ENCODE measurements around the gene PPARGC1A. TPM values are rescaled to one million over a fixed set of nuclear protein-coding genes. Genes with fewer than 3 reads are reported as not detected.
A peak's percentile ranks its signal among the peaks of the same experiment; 100 is the strongest.

PPARGC1A gene
- total and polyA plus RNA-seq, 8 donors = 2.7 to 12.2 (median 8.1) TPM

DNA sequence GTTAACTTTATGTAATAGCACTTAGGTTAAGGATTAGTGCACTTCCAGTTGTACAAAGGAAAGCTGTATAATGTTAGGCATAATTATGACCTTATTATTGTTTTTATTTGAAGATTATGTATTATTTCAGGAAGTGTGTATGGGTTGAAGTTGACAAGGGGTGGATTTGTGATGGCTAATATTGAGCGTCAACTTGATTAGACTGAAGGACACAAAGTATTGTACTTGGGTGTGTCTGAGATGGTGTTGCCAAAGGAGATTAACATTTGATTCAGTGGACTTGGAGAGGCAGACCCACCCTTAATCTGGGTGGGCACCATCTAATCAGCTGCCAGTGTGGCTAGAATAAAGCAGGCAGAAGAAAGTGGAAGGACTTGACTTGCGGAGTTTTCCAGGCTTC, 127.3 kb downstream of the PPARGC1A start:
- H3K27me3 ChIP-seq = no peaks in the 10 kb centered on the region
- DNase-seq = no peak

DNA sequence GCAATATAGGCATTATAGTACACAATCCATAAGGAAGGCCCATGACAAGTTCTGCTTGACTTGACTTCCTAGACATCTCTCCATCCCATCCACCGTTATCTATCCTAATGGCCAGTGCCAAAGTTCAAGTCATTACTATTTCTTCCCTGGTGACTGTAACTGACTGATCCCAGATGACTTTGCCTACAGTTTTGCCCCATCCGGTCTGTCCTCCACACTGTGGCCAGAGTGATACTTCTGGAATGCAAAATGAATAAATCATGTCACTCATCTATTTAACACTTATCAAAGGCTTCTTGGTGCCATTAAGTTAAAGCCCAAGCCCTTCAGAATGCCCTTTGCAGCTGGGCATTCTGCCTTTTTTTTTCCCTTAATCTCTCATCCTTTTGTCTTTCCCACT, 130.8 kb downstream of the PPARGC1A start:
- intact Hi-C loops (cut with DNase I) = no loop called here
- TF ChIP-seq, protein P1, sequence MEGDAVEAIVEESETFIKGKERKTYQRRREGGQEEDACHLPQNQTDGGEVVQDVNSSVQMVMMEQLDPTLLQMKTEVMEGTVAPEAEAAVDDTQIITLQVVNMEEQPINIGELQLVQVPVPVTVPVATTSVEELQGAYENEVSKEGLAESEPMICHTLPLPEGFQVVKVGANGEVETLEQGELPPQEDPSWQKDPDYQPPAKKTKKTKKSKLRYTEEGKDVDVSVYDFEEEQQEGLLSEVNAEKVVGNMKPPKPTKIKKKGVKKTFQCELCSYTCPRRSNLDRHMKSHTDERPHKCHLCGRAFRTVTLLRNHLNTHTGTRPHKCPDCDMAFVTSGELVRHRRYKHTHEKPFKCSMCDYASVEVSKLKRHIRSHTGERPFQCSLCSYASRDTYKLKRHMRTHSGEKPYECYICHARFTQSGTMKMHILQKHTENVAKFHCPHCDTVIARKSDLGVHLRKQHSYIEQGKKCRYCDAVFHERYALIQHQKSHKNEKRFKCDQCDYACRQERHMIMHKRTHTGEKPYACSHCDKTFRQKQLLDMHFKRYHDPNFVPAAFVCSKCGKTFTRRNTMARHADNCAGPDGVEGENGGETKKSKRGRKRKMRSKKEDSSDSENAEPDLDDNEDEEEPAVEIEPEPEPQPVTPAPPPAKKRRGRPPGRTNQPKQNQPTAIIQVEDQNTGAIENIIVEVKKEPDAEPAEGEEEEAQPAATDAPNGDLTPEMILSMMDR (IDR thresholded peaks at IDR 0.05) = no peak
- FAIRE-seq = no peak
- Histone ChIP-seq H3K36me3 (no peaks in the 10 kb centered on the region), H3K9me3 (no peaks in the 10 kb centered on the region), H3K27ac (no peak overlapping the region), H3K4me3 (no peak overlapping the region), H3K27me3 (no peaks in the 10 kb centered on the region), H3K4me1 (no peaks in the 10 kb centered on the region)
- DNase-seq = no peak
- ATAC-seq = no peak
- 29 to 51% methylated on average over 2 of the region's 2 CpGs for WGBS, 2 donors

More for the DNA sequence above, 127.3 kb downstream of the PPARGC1A start:
- no peak for FAIRE-seq
- 81 to 89% methylated on average over 2 of the region's 2 CpGs for WGBS, 2 donors
- Histone ChIP-seq H3K9me3 (no peaks in the 10 kb centered on the region), H3K4me3 (no peak overlapping the region), H3K36me3 (no peaks in the 10 kb centered on the region), H3K27ac (no peak overlapping the region), H3K4me1 (peaks cover 0 to 1% (median 0%) of the 10 kb centered on the region in 3 donors)
- no peak for ATAC-seq
- TF ChIP-seq, protein P1 (IDR thresholded peaks at IDR 0.05) = no peak
- intact Hi-C loops (cut with DNase I) = no loop called here

DNA sequence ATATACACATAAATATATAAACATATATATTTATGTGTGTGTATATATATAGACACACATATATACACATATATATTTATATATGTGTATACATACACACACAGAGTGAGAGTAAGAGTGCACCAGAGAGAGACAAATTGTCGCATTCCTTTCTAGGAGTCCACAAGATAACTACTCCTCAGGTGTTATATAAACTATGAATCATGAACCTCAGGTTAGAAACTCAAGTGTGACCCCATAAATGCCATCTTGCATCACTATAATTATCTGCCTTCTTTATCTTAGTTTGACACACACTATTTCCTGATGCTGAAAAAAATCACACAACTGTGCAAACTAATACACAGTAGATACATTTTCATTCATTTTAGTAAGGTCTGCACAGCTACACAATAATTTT, 135.2 kb downstream of the PPARGC1A start:
- TF ChIP-seq, protein P1 (IDR thresholded peaks at IDR 0.05) = no peak
- 85 to 97% methylated on average over 1 of the region's 1 CpG for WGBS, 2 donors
- intact Hi-C loops (cut with DNase I) = no loop called here

DNA sequence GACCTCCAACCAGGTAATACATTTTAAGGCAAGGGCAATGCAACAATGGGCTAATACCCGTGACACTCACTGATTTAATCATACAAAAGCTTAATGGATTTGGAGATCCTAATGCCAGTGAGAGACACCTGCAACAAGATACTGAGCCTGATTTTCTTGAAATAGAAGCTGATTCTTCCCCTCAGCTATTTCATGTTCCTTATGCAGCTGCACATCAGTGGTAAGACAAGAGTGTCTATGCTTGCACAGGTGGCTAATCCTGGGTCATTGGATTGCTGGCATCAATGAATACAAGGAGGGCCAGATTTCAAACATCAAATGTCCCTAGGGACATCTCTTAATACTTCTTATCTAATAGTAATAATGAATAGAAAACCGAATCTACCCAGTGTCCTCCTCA, 139.7 kb downstream of the PPARGC1A start:
- DNase-seq (no peak), FAIRE-seq (no peak), ATAC-seq (no peak)
- no peak overlapping the region for H3K4me3 ChIP-seq
- no peaks in the 10 kb centered on the region for H3K27me3 ChIP-seq
- TF ChIP-seq, protein P1 (IDR thresholded peaks at IDR 0.05) = no peak
- no peaks in the 10 kb centered on the region for H3K36me3 ChIP-seq
- intact Hi-C loops (cut with DNase I) = no loop called here
- H3K27ac ChIP-seq = no peak overlapping the region
- 67 to 71% methylated on average over 2 of the region's 2 CpGs for WGBS, 2 donors
- no peaks in the 10 kb centered on the region for H3K9me3 ChIP-seq
- H3K4me1 ChIP-seq = no peaks in the 10 kb centered on the region

More for the DNA sequence above, 135.2 kb downstream of the PPARGC1A start:
- DNase-seq (no peak), FAIRE-seq (no peak), ATAC-seq (no peak)
- no peak overlapping the region for H3K27ac ChIP-seq
- no peaks in the 10 kb centered on the region for H3K4me1 ChIP-seq
- no peaks in the 10 kb centered on the region for H3K27me3 ChIP-seq
- H3K36me3 ChIP-seq = no peaks in the 10 kb centered on the region
- no peak overlapping the region for H3K4me3 ChIP-seq
- no peaks in the 10 kb centered on the region for H3K9me3 ChIP-seq

DNA sequence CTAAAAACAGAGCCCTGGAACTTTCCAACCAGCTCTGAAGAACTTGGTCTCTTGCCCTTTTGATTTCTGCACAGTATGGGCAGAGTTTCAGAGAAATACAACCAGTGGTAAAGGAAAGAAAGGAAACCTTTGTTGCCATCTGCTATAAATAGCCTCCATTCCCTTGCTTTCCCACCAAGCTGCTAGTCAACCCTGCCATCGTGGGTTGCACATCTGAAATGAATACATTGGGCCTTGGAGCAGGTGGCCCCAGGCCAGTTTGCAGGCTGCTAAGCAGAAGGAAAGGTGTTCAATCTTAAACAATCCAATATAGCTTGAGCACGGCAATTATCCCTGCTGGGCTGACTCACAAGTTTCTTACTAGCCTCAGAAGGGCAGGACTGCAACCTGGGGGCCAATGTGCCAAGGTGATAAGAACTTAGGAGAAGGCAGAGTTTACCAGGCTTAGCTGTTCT, 142.5 kb downstream of the PPARGC1A start:
- DNase-seq (no peak), ATAC-seq (peak in 2 of 4 donors; percentile 34 to 56), FAIRE-seq (no peak)
- intact Hi-C loops (cut with DNase I) = no loop called here
- 10 to 23% methylated on average over 2 of the region's 2 CpGs for WGBS, 2 donors
- Histone ChIP-seq H3K27me3 (no peaks in the 10 kb centered on the region), H3K9me3 (no peaks in the 10 kb centered on the region), H3K36me3 (no peaks in the 10 kb centered on the region), H3K27ac (no peak overlapping the region), H3K4me1 (no peaks in the 10 kb centered on the region), H3K4me3 (no peak overlapping the region)
- TF ChIP-seq, protein P1 (IDR thresholded peaks at IDR 0.05) = no peak

Measured in pancreas (tissue), 10 donors.